Fibroblast of skin of left biceps (primary cell): ENCODE results near the gene NEAT1.
A peak's percentile ranks its signal among the peaks of the same experiment; 100 is the strongest.
"Not testable (repeated sequence)": the region's sequence is repeated elsewhere in the genome, so short reads cannot be mapped to it uniquely, and the experiment has no call there.

Source experiments
- DNase-seq, 2 experiments: peaks; one replicate each; pipeline ENCODE4 v3.0.0-alpha.2; 2013; ENCODE audit warnings: low read depth in 2 of 2

NEAT1 gene

DNA sequence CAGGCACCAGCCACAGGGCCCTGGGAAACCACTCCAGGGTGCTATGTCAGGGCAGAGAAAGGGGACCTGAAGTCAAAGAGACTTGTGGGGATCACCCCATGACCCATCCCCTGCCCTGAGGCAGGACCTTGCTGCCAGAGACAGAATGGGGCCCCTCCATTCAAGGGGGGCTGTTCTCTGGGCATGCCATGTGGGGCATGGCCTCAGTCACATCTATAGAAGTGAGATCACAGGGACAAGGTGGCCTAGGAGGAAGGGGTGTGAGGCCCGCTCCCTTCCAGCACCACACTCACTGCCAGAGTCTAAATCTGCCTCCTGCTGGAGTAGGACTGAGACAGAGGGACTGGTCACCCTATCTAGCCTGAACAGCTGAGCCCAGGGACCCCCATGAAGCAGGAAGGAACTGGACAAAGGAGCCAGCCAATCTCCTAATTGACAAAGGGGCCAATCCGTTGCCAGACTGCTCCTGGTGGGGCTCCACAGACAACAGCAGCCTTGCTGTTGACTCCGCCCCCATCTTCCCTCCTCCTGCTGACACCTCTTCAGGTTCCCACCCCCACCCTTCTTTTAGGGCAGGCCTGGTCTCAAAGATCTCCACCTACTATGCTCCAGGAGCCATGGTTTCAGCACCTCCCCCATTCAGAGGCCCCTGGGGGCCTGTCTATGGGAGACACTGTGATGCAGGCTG lies 26.0 kb downstream of the NEAT1 start:
- no peak for DNase-seq

- DNase-seq: not testable (repeated sequence)
Observed at GRCh38 chr11:65451301-65451700, 28.7 kb downstream of the NEAT1 start.

GRCh38 chr11:65452259-65452658 lies 29.7 kb downstream of the NEAT1 start:
- not testable (repeated sequence) for DNase-seq

- peak; percentile 83 to 85 for DNase-seq
Observed at GRCh38 chr11:65452806-65453490, 30.4 kb downstream of the NEAT1 start.

DNA sequence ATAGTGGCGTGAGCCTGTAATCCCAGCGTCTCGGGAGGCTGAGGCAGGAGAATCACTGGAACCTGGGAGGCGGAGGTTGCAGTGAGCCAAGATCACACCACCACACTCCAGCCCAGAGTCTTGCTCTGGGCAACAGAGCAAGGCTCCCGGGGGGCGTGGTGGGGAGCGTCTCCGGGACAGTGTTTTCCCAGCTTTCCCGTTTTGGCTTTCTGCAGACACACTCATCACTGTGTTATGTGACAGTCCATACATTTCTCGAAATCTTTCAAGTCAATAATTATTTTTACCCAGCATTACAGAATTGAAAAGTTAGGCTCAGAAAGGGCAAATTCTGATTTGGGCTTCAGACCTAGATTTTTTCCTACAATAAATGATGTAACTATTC lies 31.7 kb downstream of the NEAT1 start:
- no peak for DNase-seq

DNA sequence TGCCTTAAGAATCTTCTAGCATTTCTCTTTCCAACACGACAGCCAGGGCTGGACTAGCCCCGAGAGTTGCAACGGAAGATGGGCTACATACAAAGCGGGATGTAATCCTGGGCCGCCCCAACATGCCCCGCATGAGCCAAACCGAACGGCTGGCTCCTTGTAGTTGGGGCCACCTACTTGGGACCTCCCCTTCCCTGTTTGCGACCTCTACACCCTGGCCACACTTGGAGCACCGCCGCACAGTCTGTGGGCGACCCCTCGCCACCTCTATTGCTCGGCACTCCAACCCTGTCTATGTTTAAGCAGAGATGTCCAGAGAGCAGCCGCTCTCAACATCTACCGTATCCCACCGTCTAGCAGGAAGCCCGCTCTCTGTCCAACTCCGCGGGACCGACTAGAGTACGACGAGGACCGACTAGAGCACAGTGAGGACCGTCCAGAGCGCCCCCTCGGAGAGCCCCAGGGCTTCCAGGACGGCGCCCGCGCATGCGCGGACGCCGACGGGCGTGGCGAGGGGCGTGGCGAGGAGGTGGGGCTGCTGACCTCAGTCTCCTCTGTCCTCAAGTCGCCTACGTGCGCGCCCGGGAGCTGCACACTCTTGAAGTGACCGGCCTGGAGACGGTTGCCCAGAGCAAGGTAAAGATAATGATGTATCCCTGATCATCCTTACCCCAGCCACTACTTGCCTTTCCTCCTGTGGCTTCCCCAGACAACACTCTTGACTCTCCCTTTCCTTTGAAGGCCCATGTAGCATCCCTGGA lies 32.3 kb downstream of the NEAT1 start:
- DNase-seq: peak in 1 of 2 experiments; percentile 59

- no peak for DNase-seq
Observed at GRCh38 chr11:65456418-65456817, 33.8 kb downstream of the NEAT1 start.

- DNase-seq: no peak
Observed at GRCh38 chr11:65459552-65459951, 37.0 kb downstream of the NEAT1 start.

DNA sequence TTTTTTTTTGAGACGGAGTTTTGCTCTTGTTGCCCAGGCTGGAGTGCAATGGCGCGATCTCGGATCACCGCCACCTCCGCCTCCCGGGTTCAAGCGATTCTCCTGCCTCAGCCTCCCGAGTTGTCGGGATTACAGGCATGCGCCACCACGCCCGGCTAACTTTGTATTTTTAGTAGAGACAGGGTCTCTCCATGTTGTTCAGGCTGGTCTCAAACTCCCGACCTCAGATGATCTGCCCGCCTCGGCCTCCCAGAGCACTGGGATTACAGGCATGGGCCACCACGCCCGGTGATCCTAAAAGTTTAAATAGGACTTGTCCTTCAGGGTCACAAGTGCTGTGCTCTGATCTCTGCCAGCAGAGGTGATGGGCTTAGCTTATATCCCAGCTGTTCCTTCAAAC lies 42.9 kb downstream of the NEAT1 start:
- DNase-seq: not testable (repeated sequence)

DNA sequence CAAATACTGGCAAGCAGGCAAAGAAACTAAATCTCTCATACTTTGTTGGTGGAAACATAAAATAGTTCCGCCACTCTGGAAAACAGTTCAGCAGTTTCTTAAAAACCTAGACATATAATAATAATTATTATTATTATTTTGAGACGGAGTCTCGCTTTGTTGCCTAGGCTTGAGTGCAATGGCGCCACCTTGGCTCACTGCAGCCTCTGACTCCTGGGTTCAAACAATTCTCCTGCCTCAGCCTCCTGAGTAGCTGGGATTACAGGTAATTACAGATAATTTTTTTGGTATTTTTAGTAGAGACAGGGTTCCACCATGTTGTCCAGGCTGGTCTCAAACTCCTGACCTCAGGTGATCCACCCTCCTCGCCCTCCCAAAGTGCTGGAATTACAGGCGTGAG lies 44.7 kb downstream of the NEAT1 start:
- DNase-seq: not testable (repeated sequence)

- DNase-seq: no peak
Observed at GRCh38 chr11:65468874-65469333, 46.3 kb downstream of the NEAT1 start.

DNA sequence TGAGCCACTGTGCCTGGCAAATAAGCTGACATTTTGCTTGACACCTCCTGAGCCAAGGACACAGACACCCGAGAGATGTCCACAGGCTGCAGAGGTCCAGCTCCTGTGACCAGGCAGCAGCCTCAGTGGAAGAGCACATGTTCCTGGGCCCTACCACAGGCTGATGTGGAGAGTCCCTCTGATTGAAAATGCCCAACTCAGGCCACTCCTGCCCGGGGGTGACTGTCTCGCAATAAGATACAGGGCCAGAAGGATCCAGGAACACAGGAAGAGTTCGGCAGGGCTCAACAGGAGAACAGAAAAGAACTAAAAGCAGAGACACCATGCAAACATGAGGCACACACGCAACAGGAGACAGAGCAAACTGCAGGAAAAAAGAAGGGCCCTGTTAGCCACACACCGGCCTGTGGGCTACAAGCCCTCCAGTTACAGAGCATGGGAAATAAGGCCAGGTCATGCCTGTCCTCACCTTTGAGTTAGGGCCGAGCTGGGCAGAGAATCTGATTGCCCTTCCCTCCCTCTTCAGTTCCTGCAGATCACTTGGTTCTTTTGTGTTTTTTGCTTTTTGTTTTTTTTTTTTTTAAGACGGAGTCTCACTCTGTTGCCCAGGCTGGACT lies 47.9 kb downstream of the NEAT1 start:
- DNase-seq: no peak

GRCh38 chr11:65471447-65471891 lies 48.9 kb downstream of the NEAT1 start:
- DNase-seq: no peak

GRCh38 chr11:65472588-65473277 lies 50.1 kb downstream of the NEAT1 start:
- DNase-seq: not testable (repeated sequence)

DNA sequence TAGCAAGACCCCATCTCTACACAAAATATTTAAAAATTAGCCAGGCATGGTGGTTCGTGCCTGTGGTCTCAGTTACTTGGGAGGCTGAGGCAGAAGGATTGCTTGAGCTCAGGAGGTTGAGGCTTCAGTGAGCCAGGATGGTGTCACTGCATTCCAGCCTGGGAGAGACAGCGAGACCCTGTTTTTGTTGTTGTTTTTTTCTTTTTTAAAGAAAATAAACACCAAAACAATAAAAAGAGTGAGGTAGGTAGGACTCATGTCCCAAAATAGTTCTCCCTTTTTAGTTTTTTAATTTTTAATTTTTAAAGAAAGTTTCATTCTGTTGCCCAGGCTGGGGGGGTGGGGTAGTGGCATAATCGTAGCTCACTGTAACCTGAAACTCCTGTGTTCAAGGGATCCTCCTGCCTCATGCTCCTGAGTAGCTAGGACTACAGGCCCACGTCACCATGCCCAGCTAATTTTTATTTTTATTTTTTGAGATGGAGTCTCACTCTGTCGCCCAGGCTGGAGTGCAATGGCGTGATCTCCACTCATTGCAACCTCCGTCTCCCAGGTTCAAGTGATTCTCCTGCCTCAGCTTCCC lies 50.8 kb downstream of the NEAT1 start:
- DNase-seq: no peak

DNA sequence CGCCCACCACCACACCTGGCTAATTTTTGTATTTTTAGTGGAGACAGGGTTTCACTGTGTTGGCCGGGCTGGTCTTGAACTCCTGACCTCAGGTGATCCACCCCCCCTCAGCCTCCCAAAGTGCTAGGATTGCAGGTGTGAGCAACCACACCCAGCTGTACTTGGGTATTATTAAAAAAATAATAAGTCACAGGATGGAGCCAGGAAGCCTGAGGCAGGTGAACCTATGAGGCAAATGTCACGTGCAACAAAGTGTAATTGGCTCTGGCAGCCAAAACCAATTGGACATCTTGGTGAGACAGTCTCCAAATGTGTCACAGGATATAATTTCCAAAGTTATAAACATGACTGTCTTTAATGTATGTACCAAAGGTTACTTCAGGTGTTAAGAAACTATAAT lies 52.3 kb downstream of the NEAT1 start:
- DNase-seq: no peak

DNA sequence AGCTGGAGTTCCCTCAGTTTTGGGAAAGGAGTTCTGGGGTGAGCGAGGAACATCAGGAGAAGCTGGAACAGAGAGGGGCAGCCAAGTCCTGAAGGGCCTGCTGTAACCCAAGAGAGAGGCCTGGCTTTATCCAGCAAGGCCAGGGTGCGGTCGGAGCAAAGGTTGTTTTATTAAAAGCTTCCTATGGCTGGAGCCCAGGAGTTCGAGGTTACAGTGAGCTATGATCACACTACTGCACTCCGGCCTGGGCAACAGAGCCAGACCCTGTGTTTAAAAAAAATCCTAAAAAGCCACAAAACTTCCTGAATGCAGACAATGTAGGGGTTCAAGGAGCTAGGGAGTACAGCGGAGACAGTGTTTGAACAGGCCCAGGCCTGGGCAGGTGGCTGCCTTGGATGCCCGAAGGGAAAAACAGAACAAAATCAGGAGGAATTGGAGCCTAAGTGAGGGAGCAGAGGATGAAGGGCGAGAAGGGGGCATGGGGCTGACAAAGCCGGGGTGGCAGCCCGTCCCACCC lies 54.1 kb downstream of the NEAT1 start:
- DNase-seq: no peak

DNA sequence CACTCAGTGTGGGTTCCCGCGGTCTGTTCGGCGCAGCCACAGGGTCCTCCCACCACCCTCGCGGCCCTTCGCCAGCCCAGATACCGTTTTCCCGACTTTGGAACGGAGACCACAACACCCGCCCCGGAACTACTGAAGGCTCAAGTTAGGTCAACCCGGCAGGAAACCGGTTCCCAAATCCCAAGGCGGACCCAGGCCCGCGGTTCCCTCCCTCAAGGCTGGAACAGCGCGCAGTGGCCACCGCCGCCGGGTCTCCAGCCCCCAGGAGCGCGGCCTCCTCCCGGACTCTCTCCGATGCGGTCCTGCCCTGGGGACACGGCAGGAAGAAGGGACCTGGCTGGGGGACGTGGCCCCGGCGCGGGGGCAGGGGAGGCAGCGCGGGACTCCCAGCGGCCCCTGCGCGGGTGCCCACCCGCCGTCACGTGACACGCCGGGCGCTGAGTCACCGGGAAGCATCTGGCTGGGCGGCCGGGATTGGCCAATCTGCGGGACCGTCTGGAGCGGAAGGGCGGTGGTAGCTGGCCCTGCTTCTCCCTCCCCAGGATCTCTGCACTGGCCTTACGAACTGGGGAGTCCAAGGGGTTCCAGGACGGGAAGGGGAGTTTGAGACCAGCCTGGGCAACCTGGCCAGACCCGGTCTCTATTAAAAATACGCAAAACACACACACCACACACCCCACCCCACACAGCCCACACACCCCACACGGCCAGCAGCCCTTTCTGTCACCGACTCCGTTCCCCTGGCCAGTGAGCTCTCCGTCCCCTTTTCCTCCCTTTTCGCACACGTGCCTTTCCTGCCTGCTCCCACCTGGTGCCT lies 54.8 kb downstream of the NEAT1 start:
- peak in 1 of 2 experiments; percentile 82 for DNase-seq

DNA sequence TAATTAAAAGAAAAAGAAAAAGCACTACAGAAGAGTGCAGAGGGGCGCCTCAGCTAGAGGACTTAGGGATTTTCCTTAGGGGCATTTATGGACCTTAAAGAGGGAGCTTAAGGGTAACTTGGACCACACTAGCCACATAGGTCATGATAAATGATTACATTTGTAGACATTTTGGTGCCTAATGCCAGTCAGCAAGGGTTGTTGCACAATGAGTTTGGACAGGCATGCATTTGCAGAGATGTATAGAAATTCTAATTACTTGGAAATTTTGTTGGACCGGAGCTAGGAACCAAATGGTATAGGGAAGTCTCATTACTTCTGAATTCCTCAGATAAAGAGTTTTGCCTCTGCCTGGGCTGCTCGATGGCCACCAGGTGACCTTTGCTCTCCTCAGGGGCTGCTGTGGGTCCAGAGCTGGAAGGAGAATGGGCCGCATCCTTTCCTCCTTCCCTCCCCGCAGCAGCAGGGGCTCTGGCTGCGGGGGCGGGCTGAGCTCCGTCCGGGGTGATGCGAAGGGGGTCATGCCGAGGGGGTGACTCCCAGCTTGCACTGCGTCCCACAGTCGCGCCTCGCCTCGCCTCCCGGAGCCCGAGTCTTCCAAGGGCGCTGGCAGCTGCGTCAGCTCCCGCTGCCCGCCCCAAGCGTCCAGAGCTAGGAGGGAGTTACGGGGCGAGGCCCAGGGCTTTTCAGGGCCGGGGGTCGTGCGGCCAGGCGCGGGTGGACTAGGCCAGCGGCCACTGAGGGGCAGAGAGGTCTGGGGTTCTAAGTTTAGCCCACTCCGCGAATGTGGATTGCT lies 56.0 kb downstream of the NEAT1 start:
- DNase-seq: no peak
